ENCODE results near the gene IFRD2.
A peak's percentile ranks its signal among the peaks of the same experiment; 100 is the strongest.

Gene IFRD2

GRCh38 chr3:50261505-50261904 lies 30.7 kb downstream of the IFRD2 start:
- Mint-ChIP-seq H3K27ac (peak overlapping the region in 1 of 2 donors; percentile 67), H3K4me3 (peak overlapping the region; percentile 73 to 86), H3K9me3 (no peaks in the 10 kb centered on the region), H3K27me3 (peaks cover 11% of the 10 kb centered on the region), H3K4me1 (peaks cover 30% of the 10 kb centered on the region)
- DNase-seq (no peak), ATAC-seq (no peak)

- Mint-ChIP-seq H3K4me3 (peak overlapping the region; percentile 73 to 86), H3K27ac (peak overlapping the region in 1 of 2 donors; percentile 80), H3K27me3 (peaks cover 7% of the 10 kb centered on the region), H3K9me3 (no peaks in the 10 kb centered on the region), H3K4me1 (peaks cover 32% of the 10 kb centered on the region)
- ATAC-seq (no peak), DNase-seq (peak in 1 of 2 donors; percentile 3)
Observed at GRCh38 chr3:50260942-50261441, 31.2 kb downstream of the IFRD2 start.

- Mint-ChIP-seq H3K27ac (peak overlapping the region; percentile 81 to 83), H3K4me1 (peaks cover 32% of the 10 kb centered on the region), H3K27me3 (no peaks in the 10 kb centered on the region), H3K9me3 (no peaks in the 10 kb centered on the region), H3K4me3 (peak overlapping the region; percentile 73 to 86)
- peak; percentile 86 to 90 for DNase-seq
- ATAC-seq, result peak; percentile 92
Observed at GRCh38 chr3:50260027-50260941, 31.9 kb downstream of the IFRD2 start.

- peak in 1 of 2 donors; percentile 1 for DNase-seq
- Mint-ChIP-seq H3K27ac (peak overlapping the region; percentile 81 to 83), H3K4me1 (peaks cover 32% of the 10 kb centered on the region), H3K4me3 (peak overlapping the region; percentile 73 to 86), H3K9me3 (no peaks in the 10 kb centered on the region), H3K27me3 (no peaks in the 10 kb centered on the region)
- peak; percentile 24 for ATAC-seq
Observed at GRCh38 chr3:50259432-50260026, 32.7 kb downstream of the IFRD2 start.

GRCh38 chr3:50258979-50259378 lies 33.2 kb downstream of the IFRD2 start:
- peak in 1 of 2 donors; percentile 7 for DNase-seq
- no peaks in the 10 kb centered on the region for H3K27me3 Mint-ChIP-seq
- H3K9me3 Mint-ChIP-seq, result no peaks in the 10 kb centered on the region
- H3K4me1 Mint-ChIP-seq, result peaks cover 32% of the 10 kb centered on the region
- no peak overlapping the region for H3K4me3 Mint-ChIP-seq
- H3K27ac Mint-ChIP-seq, result no peak overlapping the region
- ATAC-seq, result no peak

- peak overlapping the region in 1 of 2 donors; percentile 64 for H3K27ac Mint-ChIP-seq
Observed at GRCh38 chr3:50258029-50258680, 34.1 kb downstream of the IFRD2 start.

GRCh38 chr3:50256978-50257890 lies 35.0 kb downstream of the IFRD2 start:
- Mint-ChIP-seq H3K4me1 (peaks cover 40% of the 10 kb centered on the region), H3K9me3 (no peaks in the 10 kb centered on the region), H3K27ac (peak overlapping the region in 1 of 2 donors; percentile 64), H3K27me3 (no peaks in the 10 kb centered on the region), H3K4me3 (no peak overlapping the region)
- ATAC-seq (no peak), DNase-seq (peak in 1 of 2 donors; percentile 43)

More at GRCh38 chr3:50258029-50258680, 34.1 kb downstream of the IFRD2 start:
- DNase-seq (peak in 1 of 2 donors; percentile 0), ATAC-seq (no peak)
- H3K27me3 Mint-ChIP-seq, result no peaks in the 10 kb centered on the region
- H3K4me1 Mint-ChIP-seq, result peaks cover 39% of the 10 kb centered on the region
- no peaks in the 10 kb centered on the region for H3K9me3 Mint-ChIP-seq
- no peak overlapping the region for H3K4me3 Mint-ChIP-seq

GRCh38 chr3:50255251-50255615 lies 37.0 kb downstream of the IFRD2 start:
- H3K4me3 Mint-ChIP-seq, result no peak overlapping the region
- peak overlapping the region in 1 of 2 donors; percentile 63 for H3K27ac Mint-ChIP-seq
- no peaks in the 10 kb centered on the region for H3K9me3 Mint-ChIP-seq
- no peak for DNase-seq
- peaks cover 46% of the 10 kb centered on the region for H3K4me1 Mint-ChIP-seq
- ATAC-seq, result no peak
- H3K27me3 Mint-ChIP-seq, result no peaks in the 10 kb centered on the region

- DNase-seq, result no peak
- no peaks in the 10 kb centered on the region for H3K9me3 Mint-ChIP-seq
- no peak overlapping the region for H3K4me3 Mint-ChIP-seq
- no peaks in the 10 kb centered on the region for H3K27me3 Mint-ChIP-seq
- no peak for ATAC-seq
- no peak overlapping the region for H3K27ac Mint-ChIP-seq
- peaks cover 48% of the 10 kb centered on the region for H3K4me1 Mint-ChIP-seq
Observed at GRCh38 chr3:50254577-50255250, 37.5 kb downstream of the IFRD2 start.

- Mint-ChIP-seq H3K27ac (peak overlapping the region in 1 of 2 donors; percentile 83), H3K4me3 (no peak overlapping the region), H3K27me3 (no peaks in the 10 kb centered on the region), H3K4me1 (peaks cover 58% of the 10 kb centered on the region), H3K9me3 (no peaks in the 10 kb centered on the region)
- DNase-seq (no peak), ATAC-seq (no peak)
Observed at GRCh38 chr3:50251220-50251619, 41.0 kb downstream of the IFRD2 start.

- ATAC-seq (no peak), DNase-seq (no peak)
- Mint-ChIP-seq H3K27me3 (no peaks in the 10 kb centered on the region), H3K4me1 (peaks cover 65% of the 10 kb centered on the region), H3K9me3 (no peaks in the 10 kb centered on the region), H3K27ac (no peak overlapping the region), H3K4me3 (no peak overlapping the region)
Observed at GRCh38 chr3:50250514-50250913, 41.7 kb downstream of the IFRD2 start.

GRCh38 chr3:50249457-50249856 lies 42.8 kb downstream of the IFRD2 start:
- Mint-ChIP-seq H3K4me3 (no peak overlapping the region), H3K27me3 (no peaks in the 10 kb centered on the region), H3K9me3 (no peaks in the 10 kb centered on the region), H3K4me1 (peaks cover 76% of the 10 kb centered on the region), H3K27ac (peak overlapping the region in 1 of 2 donors; percentile 82)
- no peak for ATAC-seq
- DNase-seq, result no peak

- Mint-ChIP-seq H3K27me3 (no peaks in the 10 kb centered on the region), H3K4me1 (peaks cover 82% of the 10 kb centered on the region), H3K9me3 (no peaks in the 10 kb centered on the region), H3K27ac (peak overlapping the region; percentile 71 to 92), H3K4me3 (peak overlapping the region; percentile 36 to 61)
- DNase-seq (no peak), ATAC-seq (no peak)
Observed at GRCh38 chr3:50248387-50248786, 43.8 kb downstream of the IFRD2 start.

- Mint-ChIP-seq H3K27me3 (no peaks in the 10 kb centered on the region), H3K27ac (peak overlapping the region; percentile 83 to 85), H3K4me1 (peaks cover 96% of the 10 kb centered on the region), H3K4me3 (peak overlapping the region; percentile 86 to 91), H3K9me3 (no peaks in the 10 kb centered on the region)
- ATAC-seq (peak; percentile 90), DNase-seq (peak; percentile 83 to 92)
Observed at GRCh38 chr3:50246517-50246954, 45.7 kb downstream of the IFRD2 start.
